ENCODE measurements around the gene CHST7.

DNA sequence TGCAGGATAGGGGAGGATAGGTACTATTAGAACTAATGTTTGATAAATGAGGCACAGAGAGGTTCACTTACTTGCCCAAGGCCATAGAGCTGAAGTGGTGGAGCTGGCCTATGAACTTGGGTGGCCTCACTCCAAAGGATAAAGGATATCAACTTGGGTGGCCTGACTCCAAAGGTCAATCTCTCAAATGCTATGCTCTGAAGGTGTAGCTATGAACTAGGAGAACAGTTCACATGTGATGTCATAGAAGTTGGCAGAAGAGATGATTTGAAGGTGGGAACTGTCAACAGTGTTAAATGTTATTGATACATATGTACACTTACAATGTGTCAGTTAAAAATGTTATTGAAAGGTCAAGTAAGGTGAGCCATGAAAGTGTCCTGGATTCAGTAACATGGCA, 6.2 kb upstream of the CHST7 start:
- TF ChIP-seq POLR2A (IDR thresholded peaks at IDR 0.05) = no peak
- TF ChIP-seq, protein P1, sequence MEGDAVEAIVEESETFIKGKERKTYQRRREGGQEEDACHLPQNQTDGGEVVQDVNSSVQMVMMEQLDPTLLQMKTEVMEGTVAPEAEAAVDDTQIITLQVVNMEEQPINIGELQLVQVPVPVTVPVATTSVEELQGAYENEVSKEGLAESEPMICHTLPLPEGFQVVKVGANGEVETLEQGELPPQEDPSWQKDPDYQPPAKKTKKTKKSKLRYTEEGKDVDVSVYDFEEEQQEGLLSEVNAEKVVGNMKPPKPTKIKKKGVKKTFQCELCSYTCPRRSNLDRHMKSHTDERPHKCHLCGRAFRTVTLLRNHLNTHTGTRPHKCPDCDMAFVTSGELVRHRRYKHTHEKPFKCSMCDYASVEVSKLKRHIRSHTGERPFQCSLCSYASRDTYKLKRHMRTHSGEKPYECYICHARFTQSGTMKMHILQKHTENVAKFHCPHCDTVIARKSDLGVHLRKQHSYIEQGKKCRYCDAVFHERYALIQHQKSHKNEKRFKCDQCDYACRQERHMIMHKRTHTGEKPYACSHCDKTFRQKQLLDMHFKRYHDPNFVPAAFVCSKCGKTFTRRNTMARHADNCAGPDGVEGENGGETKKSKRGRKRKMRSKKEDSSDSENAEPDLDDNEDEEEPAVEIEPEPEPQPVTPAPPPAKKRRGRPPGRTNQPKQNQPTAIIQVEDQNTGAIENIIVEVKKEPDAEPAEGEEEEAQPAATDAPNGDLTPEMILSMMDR (IDR thresholded peaks at IDR 0.05) = no peak
